COR-L47 (cell line): Measurements from ENCODE around the gene ALPI.

Experiments used
- DNase-seq: peaks from one replicate; lab custom pipeline; 2025; lab: John Stamatoyannopoulos, UW

Gene ALPI

DNA sequence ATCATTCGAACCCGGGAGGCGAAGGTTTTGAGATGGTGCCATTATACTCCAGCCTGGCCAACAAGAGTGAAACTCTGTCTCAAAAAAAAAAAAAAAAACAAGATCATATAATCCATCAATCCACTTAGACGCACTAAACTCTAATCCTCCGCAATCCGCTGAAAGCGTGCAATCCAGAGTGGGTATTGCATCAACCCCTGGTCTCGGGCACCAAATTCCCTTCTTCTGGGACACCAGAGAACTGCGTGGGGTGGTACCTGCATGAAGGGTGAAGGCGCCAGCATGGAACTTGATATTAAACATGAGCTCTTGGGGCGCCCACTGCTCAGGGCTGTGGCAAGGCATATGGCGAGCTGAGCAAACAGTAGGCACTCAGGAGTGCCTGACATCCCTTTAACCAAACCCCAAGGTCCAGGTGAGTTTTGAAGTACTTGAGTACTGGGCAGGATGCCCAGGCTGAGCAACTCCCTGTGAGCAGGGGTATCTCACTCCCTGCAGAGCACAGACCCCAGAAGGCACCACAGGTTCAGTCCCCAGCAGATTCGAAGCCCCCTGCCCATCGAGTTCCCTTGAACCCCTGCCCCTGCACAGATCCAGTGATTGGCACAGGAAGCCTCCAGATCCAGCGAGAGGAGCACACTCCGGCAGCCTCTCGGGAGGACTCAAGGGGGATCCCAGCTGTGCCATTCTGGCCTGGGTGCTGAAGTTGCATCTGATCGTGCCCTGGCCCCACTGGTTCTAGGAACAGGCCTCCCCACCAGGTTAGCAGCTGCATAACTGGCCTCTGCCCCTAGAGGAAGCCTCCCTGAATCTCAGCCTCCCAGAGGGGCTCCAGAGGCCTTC is 8.0 kb downstream of the ALPI start:
- no peak for DNase-seq

DNA sequence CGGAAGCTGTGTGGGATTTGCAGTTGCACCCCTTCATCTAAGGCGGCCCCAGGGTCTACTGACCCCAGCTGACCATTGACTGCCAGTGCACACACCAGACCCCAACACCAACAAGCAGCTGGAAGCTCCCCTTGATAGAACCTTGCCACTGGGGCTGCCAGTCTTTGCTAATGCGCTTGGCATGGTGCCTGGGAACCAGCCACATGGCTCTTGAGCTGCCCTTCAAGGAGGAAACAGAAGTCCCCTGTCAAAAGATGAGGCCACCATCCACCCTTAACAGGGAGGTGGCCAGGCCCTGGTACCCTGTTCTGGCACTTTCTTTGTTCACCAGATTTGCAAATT is 8.6 kb downstream of the ALPI start:
- no peak for DNase-seq

DNA sequence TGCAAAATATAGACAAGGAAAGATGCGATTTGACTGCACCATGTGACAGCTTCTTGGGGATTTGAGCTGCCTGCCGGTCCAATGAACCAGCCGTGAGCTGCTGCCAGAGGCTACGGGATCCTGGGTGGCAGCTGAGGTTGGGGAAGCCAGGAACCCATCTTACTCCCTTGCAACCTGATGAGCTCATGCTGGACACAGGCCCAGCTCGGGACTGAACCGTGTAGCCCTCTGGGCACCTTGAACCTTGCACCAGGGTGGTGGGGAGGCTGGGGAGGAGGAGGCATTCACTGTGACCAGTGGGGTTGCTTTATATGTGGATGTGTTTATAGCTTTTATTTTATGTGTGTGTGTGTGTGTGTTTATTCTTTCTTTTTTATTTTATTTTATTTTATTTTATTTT is 9.1 kb downstream of the ALPI start:
- DNase-seq, result no peak

DNA sequence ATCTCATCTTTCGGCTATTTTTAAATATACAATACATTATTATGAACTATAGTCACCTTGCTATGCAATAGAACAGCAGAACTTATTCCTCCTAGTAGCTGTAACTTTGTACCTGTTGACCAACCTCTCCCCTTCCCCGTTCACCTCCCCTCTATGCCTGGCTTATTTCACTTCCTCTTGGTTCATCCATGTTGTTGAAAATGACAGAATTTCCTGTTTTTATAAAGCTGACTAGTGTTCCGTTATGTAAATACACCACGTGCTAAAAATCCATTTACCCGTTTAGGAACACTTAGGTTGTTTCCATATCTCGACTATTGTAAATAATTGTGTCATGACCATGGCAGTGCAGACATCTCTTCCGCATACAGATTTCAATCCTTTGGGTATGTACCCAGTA is 10.3 kb downstream of the ALPI start:
- DNase-seq, result no peak

DNA sequence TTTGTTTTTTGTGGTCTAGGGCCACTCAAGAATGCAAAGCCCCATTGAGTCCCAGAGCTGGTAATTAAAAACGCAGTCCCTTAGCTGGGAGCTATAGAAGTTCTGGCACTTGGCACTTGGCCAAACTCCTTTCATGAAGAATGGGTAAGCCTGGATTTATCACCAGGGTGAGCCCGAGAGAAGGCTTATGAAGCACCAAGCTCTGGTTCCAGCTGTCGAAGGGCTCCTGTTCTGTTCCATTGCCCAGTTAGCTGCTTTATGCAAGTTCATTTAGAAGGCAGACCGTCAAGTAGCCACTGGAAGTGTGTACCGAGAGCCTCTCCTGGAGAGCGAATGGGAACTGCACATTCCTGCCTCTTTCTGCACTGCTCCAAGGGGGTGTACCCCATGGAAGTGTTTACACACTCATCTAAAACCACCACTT is 17.5 kb downstream of the ALPI start:
- DNase-seq, result peak; percentile 54

DNA sequence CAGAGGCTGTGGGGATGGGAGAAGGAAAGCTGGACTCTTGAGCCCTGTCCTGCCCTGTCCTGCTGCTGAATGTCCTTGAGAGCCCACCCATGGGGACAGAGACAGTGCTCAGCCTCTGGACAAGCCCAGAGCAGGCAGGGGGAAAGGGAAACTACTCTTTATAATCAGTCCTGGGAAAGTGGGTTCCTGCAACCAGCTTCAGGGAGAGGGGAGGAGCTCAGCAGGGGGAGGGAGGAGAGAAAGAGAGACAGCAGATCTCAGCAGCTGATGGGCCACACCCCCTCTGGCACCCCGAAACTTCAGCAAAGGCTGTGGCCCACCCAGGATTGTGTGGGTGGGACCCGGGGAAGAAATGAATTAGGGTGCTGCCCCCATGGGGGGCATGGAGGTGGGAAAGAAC is 20.1 kb downstream of the ALPI start:
- DNase-seq, result no peak

DNA sequence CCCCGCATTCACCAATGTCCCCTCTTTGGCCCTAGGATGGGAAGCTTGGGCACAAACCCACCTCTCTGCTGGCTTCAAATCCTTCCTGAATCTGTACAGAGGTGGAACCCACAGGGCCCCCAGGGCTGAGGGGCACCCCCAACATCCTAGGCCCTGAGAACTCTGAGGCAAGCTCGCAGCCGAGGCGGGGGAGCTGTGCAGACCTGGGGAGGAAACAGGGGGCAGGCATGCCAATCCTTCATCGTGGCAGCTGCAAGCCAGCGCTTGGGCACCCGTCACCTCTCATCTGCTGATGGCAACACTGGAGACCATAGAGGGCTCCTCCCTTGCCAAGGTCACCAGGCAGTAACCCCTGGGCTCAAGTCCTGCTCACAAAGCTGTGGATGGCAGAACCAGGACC is 20.8 kb downstream of the ALPI start:
- DNase-seq, result no peak

DNA sequence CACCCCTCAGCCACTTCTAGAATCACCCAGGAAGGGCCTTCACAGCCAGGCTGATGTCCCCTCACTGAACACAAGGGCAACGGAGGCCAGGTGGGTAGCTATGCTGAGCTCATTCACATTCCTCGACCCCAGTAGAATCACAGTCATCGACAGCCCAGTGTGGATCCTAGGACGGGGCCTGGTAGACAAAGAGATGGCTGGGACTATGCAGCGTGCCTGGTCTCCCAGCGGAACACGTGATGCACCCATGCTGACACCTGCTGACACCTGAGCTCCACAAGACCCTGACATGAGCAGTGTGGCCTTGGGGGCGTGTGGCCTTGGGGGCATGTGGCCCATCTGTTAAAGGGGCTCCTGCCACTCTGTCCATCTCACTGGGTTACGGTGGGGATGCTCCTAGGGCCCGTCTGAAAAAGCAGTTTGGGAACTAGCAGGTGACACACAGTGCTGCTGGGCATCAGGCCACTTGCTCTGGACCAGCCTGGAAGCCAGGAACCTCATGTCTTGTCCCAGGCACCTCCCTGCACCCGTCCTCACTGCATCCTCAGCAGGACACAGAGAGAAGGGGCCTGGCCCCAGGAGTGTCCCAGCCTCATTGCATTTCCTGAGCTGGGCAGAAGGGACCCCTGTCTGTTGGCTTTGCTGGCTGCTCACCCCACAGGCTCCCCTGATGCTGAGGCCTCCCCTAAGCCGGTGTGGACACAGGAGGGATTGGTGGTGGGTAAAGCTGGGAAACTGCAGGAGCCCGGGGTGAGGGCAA is 22.0 kb downstream of the ALPI start:
- no peak for DNase-seq

DNA sequence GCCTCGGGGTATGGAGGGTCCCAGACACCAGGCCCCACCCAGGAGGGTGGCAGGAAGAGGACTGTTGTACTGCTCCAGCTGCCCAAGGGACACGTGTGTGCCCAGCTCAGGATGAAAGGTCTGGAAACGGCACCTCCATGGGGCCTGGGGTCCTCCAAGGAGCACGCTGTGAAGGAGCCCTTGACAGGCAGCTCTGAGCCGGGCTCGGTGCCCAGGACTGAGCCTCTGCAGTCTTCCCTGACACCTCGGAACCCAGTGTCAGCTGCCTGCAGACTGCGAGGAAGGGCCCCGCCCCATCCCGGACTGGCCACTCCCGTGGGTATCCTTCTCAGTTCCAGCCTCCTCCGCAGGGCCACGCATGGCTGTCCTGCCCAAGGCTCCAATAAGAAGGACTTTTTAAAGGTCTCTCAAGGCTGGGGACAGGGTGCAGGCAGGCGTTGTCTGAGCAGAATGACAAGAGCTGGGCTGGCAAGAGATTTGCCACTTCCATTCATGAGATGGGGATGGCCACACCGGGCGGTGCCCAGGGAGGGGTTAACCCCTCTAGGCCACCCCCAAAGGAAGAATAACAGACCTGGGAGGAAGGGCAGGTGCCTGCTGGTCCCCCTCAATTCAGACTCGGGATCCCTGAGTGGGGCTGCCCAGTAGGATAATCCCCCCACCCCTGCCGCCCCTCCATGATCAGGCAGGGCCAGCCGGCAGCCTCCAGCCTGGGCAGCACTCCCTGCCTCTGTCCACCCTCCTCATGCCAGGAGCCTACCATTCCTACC is 22.8 kb downstream of the ALPI start:
- DNase-seq, result no peak

DNA sequence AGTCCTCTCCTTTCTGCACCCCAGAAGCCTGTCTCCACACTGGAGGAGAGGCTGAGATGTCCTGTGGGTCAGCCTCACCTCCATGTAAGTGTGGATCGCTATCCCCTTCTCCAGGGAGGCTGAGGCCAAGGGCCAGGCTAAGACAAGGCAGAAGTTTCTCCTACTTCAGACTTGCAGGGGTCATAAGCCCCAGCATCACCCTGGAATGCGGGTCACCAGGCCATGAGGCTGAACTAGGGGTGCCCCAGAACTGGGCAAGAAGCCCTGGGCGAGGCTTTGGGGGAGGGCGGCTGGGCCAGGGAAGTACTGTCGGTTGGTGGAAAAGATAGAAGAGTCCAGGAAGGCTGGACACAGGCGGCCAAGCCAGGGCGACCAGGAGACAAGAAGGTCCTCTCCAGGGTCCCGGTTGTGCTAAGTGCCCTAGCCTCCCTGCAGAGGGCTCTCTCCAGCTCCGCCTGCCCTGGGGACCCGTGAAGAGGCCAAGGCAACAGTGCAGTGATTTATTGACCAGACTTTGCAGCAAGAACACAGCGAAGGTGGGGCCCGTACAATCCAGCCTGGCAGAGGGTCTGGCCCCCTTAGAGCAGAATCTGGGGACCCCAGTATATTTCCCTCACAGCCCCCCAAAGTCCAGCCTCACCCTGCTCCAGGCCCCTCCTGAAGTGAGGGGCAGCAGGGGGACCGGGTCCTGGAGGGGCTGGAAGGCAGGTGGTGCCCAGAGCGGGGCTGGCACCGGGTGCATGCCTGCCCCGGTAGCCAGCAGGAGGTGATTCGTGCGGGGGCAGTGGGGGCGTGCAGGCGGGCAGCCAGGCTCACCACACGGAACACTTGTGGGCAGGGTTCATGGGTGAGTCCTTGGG is 23.6 kb downstream of the ALPI start:
- no peak for DNase-seq

DNA sequence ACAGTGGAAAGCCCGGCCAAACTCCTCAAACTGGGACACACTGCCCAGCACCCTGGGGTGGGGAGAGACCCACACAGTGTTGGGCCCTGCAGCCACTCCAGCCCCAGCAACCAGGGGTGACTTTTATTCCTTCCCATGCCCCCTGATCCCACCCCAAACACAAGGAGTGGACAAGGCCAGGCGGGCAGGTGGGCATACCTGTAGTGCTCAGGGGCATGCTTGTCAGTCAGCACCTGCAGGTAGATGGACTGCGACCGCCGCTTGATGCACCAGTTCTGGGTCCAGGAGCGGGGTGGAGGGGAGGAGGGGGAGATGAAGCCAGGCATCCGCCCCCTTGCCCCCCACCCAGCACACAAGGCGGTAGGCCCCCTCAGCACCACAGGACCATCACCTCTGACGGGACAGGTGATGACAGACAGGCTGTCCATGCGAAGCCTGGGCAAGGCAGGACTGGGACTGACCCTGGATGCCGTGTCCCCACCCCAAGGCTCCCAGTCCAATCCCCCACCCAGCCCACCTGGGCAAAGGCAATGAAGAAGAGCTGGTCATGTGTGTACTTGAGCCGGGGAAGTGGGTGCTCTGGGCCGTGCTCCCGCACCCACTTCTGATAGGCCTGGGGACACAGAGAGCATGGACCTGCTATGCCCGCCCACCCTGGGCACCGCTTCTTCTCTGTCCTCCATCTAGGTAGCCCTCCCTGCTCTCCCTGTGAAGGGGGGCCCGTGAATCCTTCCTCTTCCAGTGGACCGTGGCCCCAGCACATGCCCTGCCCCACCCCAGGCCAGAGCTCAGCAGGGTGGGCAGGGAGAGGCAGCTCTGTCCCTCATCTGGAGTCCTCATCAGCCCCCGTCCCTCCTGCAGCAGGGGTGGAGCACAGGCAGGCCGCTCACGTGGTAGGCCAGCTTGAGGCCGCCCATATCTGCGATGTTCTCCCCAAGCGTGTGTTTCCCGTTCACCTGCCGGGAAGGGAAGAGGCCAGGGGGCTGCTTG is 24.5 kb downstream of the ALPI start:
- DNase-seq, result no peak

DNA sequence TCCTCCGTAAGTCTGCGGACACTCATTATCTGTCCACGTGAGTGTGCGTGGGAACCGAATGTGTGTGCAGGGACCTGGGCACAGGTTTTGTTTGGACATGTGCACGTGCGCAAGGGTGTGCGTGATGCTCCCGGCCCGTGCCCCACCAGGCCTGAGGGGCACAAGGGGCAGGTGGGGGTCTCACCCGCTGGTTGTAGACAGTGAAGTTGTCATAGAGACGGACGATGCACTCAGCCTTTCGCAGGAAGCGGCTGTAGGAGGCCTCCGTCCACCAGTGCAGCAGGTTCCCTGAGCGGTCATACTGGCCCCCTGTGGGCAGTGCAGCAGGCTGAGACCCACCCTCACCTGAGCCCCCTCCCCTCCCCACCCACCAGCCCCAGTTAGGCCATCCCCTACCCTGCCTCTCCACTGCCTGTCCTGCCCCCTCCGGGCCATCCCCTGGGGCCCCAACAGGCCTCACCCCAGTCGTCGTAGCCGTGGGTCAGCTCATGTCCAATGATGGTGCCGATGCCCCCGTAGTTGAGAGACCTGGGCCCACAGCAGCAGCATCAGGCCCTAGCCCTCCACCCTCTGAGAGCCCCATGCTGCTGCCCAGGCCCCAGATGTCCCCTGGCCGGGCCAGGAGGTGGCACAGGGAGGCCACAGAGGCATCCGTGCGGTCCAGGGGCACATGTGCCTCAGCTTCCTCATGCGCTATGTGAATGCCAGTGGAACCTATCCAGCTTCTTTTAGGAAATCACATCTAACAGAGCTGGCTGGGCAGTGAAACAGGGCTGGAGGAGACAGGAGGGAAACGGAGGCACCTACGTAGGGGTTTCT is 25.6 kb downstream of the ALPI start:
- no peak for DNase-seq

DNA sequence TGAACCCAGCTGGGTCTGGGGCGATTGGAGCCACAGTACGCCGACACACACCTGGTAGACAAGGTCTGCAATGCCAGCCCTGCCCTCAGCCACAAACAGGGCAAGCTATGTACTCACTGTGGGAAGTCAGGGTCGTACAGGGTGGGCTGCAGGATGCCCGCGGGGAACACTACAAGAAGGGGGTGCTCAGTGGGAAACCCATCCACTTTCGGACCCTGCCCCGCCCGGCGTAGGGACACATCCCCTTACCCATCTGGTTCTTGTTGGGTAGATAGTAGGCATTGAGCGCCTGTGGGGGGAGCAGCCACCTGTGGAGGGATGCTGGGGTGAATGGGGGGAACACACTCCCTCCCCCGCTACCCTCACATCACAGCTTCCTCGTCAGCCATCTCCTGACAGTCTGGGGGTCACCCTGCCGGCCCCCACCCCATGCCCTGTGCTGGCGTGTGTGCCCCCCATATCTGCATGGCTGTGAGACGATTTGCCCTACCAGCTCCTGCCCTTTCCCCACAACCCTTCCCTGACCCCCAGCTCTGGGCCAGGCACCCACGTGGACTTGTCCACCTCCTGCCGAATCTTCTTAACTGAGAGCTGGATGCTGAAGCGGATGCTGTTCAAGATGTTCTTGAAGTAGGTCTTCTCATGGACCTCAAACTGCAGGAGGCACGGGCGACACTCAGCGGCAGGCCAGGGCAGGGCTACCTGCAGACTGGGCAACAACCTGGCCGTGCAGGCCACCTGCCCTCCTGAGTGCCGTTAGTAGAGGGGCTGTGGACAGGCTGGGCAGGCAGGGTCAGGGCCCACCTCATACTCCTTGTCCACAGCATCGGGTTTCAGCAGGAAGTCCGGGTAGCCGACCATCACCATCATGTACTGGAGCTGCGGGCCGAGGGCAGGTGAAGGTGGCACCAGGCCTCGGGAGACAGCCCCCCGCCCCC is 26.6 kb downstream of the ALPI start:
- no peak for DNase-seq

DNA sequence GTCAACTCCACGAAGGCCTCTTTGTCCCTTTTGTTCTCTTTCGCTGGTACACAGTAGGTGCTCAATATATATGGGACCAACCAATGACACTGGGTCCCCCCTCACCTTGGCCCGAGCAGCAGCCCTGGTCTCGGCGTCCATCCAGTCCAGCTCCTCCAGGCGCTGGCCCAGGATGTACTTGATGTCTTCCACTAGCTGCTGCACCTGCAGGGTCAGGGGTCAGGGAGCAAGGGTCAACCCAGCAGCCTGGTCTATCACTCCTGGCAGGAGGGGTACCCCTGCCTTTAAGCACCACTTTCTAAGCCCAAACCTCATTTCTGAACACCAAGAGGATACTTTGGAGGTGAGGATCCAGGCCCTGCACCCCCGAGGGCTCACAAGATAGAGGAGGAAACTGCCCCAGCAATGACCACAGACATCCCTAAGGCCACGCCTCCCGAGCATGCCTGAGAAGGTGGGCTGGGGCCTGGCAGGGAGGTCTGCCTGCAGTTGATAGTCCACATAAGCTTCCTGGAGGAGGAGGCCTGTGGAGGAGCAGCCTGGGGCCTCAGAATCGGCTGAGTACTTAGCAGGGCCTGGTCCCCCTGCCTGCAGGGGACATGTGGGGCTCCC is 27.5 kb downstream of the ALPI start:
- DNase-seq, result no peak

DNA sequence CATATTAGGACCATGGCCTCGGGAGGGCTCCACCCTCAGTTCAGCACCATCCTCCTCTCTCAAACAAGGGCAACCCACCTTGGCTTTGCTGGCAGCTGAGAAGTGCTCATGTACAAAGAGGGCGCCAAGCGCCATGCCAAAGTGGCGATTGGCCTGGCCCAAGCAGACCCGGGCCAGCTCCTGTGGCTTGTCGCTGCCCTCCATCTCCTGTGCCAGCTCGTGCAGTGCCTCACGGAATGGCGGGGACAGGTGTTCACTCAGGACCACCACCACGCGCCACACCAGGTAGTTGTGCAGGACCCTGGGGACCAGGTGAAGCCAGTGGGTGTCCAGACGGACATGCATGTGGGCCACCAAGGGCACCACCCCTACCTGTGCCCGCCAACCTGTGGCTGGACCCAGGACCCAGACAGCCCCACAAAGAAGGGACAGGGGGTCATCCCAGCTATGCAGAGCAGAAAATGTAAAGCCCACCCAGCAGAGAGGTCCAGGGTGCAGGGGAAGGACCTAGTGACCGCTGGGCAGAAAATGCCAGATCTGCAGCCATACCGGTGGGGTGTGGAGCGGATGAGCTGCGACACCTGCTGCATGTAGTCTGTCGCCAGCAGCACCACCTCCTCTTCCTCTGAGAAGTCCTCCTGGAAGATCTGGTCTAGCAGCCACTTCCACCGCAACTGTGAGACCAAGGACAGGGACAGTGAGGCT is 28.1 kb downstream of the ALPI start:
- no peak for DNase-seq

DNA sequence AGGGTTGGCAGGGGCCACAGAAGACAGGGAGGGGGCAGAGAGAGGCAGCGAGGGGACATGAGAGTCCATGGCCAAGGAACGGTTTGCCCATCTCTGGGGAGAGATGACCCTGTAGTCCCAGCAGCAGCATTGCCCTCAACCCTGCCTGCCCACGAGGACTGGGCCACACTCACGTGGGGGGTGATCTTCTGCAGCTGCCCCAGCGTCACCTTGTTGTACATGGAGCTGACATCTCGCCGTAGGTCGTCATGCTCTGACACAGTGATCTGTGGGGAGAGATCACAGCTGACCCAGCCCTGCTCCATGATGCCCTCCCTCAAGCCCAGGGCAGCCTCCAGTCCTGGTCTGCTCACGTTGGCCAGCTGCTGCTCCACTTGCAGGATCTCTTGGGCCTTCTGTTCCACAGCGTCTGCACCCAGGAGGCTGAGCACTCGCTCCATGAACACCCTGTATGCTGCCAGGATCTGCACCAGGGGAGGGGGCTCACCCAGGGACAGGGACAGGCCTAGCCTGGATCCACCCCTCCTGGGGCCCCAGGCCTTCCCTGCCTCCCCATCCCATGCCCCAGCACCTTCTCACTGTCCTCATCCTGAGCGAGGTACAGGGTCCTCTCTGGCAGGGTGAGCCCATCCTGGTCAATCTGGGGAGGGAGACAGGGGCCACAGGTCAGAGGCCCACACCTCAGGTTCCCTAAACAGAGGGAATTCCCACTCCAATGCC is 28.8 kb downstream of the ALPI start:
- no peak for DNase-seq

DNA sequence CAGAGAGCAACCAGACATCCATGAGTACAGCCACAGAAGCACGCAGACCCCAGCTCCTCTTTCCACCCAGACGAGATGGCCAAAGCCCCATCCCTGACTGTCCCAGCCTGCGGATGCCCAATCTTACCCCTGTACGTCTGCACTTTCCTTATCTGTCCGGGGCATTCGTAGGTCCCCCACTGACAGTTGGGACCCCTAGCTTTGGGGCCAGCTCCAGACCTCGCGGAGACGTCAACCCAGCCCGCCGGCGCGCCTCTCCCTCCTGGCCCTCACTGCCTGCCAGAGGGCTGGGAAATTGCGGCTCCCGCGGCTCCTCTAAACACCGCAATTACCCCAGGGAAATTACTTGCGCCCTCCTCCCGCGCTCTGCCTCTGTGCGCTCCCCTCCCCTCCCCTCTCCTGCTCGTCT is 29.4 kb downstream of the ALPI start:
- no peak for DNase-seq
